ENCODE results near the gene KLHL29.

Gene KLHL29

DNA sequence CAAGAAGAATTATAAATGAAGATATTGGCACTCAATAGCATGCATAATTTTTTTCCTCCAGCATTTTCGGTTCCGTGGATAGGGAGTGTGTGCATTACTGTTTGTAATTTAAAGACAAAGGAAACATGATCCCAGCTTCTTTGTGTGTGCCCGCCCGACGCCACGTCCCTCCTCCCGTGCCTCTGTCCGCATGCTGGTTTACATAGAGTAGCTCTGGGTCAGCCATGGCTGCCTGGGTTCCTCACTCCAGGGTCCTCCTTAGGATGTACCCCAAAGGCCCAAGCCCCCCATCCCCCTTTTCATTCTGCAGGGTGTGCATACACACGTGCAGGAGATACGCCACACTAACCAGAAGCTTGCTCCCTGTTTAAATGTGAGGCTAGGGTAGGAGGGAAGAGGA, 214.7 kb downstream of the KLHL29 start:
- H3K79me2 ChIP-seq (ENCODE audit: control insufficient read depth, low read length) = no peaks in the 10 kb centered on the region
- no peaks in the 10 kb centered on the region for H3K4me1 ChIP-seq (ENCODE audit: control insufficient read depth, low read length)
- H3K27me3 ChIP-seq (ENCODE audit: control insufficient read depth, low read length) = no peaks in the 10 kb centered on the region
- no peaks in the 10 kb centered on the region for H3K9me2 ChIP-seq (replicated peaks; ENCODE audit: control insufficient read depth, low read length)
- no peak overlapping the region for H3K4me3 ChIP-seq (ENCODE audit: low read length)
- no peaks in the 10 kb centered on the region for H4K20me1 ChIP-seq (ENCODE audit: control insufficient read depth, insufficient read depth, low read depth, low read length)
- H3K9me3 ChIP-seq (ENCODE audit: control insufficient read depth, insufficient read depth, low read length) = no peaks in the 10 kb centered on the region
- no peaks in the 10 kb centered on the region for H3F3A ChIP-seq (ENCODE audit: control insufficient read depth, insufficient read depth)
- no peak overlapping the region for H3K4me2 ChIP-seq (ENCODE audit: low read length)
- no peak overlapping the region for H3K27ac ChIP-seq (ENCODE audit: low read depth, low read length)
- H3K36me3 ChIP-seq (ENCODE audit: control insufficient read depth, low read length) = no peaks in the 10 kb centered on the region
- TF ChIP-seq, protein P1, sequence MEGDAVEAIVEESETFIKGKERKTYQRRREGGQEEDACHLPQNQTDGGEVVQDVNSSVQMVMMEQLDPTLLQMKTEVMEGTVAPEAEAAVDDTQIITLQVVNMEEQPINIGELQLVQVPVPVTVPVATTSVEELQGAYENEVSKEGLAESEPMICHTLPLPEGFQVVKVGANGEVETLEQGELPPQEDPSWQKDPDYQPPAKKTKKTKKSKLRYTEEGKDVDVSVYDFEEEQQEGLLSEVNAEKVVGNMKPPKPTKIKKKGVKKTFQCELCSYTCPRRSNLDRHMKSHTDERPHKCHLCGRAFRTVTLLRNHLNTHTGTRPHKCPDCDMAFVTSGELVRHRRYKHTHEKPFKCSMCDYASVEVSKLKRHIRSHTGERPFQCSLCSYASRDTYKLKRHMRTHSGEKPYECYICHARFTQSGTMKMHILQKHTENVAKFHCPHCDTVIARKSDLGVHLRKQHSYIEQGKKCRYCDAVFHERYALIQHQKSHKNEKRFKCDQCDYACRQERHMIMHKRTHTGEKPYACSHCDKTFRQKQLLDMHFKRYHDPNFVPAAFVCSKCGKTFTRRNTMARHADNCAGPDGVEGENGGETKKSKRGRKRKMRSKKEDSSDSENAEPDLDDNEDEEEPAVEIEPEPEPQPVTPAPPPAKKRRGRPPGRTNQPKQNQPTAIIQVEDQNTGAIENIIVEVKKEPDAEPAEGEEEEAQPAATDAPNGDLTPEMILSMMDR (IDR thresholded peaks at IDR 0.05; ENCODE audit: low read depth, low read length, poor library complexity, severe bottlenecking) = no peak
- no peak for TF ChIP-seq EZH2phosphoT487 (IDR thresholded peaks at IDR 0.05; ENCODE audit: borderline replicate concordance, low read length)

DNA sequence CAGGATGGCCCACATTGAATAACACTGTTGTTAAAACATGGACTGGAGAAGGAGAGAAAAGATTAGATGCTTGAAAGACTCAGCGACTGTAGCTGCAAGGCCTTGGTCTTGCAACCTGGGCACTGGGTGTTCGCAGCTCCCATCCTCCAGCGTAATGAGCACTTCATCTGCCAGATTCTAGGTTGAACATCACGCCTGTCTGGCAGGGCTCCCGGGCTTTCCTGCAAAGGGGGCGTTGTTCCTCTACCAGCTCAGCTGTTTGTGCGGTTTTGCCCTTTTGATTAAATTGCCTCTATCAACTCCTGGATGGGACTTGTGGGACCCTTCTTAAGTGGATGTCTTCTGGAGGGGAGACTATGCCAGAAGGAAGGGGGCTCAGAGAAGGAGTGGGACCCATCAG, 215.4 kb downstream of the KLHL29 start:
- Histone ChIP-seq H3K4me2 (ENCODE audit: low read length) (no peak overlapping the region), H3K9me3 (ENCODE audit: control insufficient read depth, insufficient read depth, low read length) (no peaks in the 10 kb centered on the region), H3K27ac (ENCODE audit: low read depth, low read length) (no peak overlapping the region), H3K27me3 (ENCODE audit: control insufficient read depth, low read length) (no peaks in the 10 kb centered on the region), H3K9me2 (replicated peaks; ENCODE audit: control insufficient read depth, low read length) (no peaks in the 10 kb centered on the region), H3F3A (ENCODE audit: control insufficient read depth, insufficient read depth) (no peaks in the 10 kb centered on the region), H3K36me3 (ENCODE audit: control insufficient read depth, low read length) (no peaks in the 10 kb centered on the region), H3K4me3 (ENCODE audit: low read length) (no peak overlapping the region), H4K20me1 (ENCODE audit: control insufficient read depth, insufficient read depth, low read depth, low read length) (no peaks in the 10 kb centered on the region), H3K79me2 (ENCODE audit: control insufficient read depth, low read length) (no peaks in the 10 kb centered on the region), H3K4me1 (ENCODE audit: control insufficient read depth, low read length) (no peaks in the 10 kb centered on the region)
- TF ChIP-seq, protein P1 (IDR thresholded peaks at IDR 0.05; ENCODE audit: low read depth, low read length, poor library complexity, severe bottlenecking) = no peak
- TF ChIP-seq EZH2phosphoT487 (IDR thresholded peaks at IDR 0.05; ENCODE audit: borderline replicate concordance, low read length) = no peak

DNA sequence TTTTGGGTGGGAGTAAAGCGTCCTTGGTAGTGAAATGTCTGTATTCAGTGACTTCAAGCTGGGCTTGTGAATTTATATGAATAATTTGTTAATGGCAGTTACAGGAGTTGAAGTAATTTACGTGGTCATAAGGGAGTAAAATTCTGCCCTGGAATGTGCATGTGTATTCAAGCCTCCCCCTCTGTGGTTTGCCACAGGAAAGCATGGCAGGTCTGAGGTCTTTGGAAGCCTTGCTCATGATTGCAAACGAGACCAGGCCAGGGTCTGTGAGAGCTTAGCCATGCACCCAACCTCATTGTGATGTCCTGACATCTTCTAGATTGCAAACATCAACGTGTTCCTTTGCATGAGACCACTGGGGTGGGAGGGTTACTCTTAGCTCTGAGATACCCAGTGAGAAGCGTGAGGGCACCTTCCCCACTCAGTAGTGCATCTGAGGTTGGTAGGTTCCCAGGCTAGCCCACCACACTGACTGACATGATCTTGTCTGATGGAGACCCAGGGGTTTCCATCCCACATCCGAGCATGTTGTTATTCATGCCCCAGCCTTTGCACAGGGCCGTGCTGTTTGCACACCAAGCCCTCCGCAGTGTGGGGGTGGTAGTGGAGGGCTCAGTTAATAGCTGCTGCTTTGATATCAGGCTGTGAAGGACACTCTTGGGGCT, 216.5 kb downstream of the KLHL29 start:
- H3K4me1 ChIP-seq (ENCODE audit: control insufficient read depth, low read length) = no peaks in the 10 kb centered on the region
- no peaks in the 10 kb centered on the region for H3F3A ChIP-seq (ENCODE audit: control insufficient read depth, insufficient read depth)
- H3K27me3 ChIP-seq (ENCODE audit: control insufficient read depth, low read length) = no peaks in the 10 kb centered on the region
- H3K79me2 ChIP-seq (ENCODE audit: control insufficient read depth, low read length) = no peaks in the 10 kb centered on the region
- H3K4me2 ChIP-seq (ENCODE audit: low read length) = no peak overlapping the region
- no peaks in the 10 kb centered on the region for H3K36me3 ChIP-seq (ENCODE audit: control insufficient read depth, low read length)
- TF ChIP-seq, protein P1 (IDR thresholded peaks at IDR 0.05; ENCODE audit: low read depth, low read length, poor library complexity, severe bottlenecking) = no peak
- TF ChIP-seq EZH2phosphoT487 (IDR thresholded peaks at IDR 0.05; ENCODE audit: borderline replicate concordance, low read length) = no peak
- H3K27ac ChIP-seq (ENCODE audit: low read depth, low read length) = no peak overlapping the region
- H4K20me1 ChIP-seq (ENCODE audit: control insufficient read depth, insufficient read depth, low read depth, low read length) = no peaks in the 10 kb centered on the region
- no peaks in the 10 kb centered on the region for H3K9me3 ChIP-seq (ENCODE audit: control insufficient read depth, insufficient read depth, low read length)
- H3K9me2 ChIP-seq (replicated peaks; ENCODE audit: control insufficient read depth, low read length) = no peaks in the 10 kb centered on the region
- no peak overlapping the region for H3K4me3 ChIP-seq (ENCODE audit: low read length)
